ENCODE measurements around the gene EYA4.

EYA4 gene

DNA sequence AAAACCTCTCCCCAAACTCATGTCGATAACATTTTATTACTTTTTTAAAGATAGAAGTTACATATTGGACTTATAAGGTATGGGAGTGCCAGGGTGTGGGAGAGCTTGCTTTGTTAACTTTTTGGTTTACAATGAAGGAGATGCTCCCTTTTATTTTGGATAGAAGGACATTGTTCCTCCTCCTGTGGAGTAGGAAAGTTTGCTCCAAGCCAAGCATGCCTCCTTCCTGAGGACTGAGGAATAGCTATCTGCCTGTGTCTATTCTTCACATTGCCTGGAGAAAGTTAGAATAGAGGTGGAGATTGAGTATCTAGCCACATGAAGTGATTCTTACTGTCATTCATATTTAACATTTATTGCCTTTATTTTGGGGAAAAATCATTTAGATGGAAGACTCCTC is 71.9 kb downstream of the EYA4 start:
- ChIA-PET CTCF (interaction anchor here (0.7 to 2.5 kb wide), 4 partner anchors 10 to 24 kb away, joined by 3 to 11 read pairs (median 4); no protein-coding TSS in a partner anchor), POLR2A (no interaction called here)
- H3K36me3 ChIP-seq (ENCODE audit: control insufficient read depth in 2 of 2, insufficient read depth in 1 of 2, low read length in 2 of 2): no peaks in the 10 kb centered on the region

DNA sequence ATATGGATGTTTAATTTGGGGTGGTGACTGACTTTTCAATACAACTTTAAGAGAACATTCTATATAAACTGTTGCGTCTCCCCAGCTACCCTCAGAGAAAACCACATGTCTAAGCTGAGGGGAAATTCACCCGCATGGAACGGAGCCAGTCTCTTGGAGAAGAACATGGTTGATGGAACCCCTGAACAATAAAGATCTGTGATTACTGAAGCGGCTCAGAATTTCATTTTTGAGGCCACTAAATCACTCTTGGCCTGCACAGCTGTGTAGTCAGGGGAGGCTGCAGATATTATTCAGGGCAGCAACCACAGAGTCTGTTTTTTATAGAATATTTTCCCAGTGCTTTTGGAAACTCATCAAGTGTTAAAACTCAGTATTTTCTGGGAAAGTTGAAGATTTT is 73.8 kb downstream of the EYA4 start:
- ChIA-PET POLR2A (no interaction called here), CTCF (interaction anchor here (0.5 to 0.6 kb wide), 2 partner anchors 179 to 378 kb away, joined by 3 to 5 read pairs; no protein-coding TSS in a partner anchor)
- H3K36me3 ChIP-seq (ENCODE audit: control insufficient read depth in 2 of 2, insufficient read depth in 1 of 2, low read length in 2 of 2): no peaks in the 10 kb centered on the region
- H3K4me1 ChIP-seq (ENCODE audit: control insufficient read depth, insufficient read depth, low read length): peaks cover 11% of the 10 kb centered on the region; the same call in 1 of the 2 replicates
- no peak overlapping the region for H3K4me3 ChIP-seq (ENCODE audit: low read depth, low read length)
- TF ChIP-seq, protein P1, sequence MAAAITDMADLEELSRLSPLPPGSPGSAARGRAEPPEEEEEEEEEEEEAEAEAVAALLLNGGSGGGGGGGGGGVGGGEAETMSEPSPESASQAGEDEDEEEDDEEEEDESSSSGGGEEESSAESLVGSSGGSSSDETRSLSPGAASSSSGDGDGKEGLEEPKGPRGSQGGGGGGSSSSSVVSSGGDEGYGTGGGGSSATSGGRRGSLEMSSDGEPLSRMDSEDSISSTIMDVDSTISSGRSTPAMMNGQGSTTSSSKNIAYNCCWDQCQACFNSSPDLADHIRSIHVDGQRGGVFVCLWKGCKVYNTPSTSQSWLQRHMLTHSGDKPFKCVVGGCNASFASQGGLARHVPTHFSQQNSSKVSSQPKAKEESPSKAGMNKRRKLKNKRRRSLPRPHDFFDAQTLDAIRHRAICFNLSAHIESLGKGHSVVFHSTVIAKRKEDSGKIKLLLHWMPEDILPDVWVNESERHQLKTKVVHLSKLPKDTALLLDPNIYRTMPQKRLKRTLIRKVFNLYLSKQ (tag by site-specific recombination; IDR thresholded peaks at IDR 0.05; ENCODE audit: borderline replicate concordance): no peak
- TF ChIP-seq ZNF24 (tag by site-specific recombination; IDR thresholded peaks at IDR 0.05): no peak
- TF ChIP-seq ZNF548 (tag by site-specific recombination; IDR thresholded peaks at IDR 0.05): no peak
- TF ChIP-seq, protein P2, sequence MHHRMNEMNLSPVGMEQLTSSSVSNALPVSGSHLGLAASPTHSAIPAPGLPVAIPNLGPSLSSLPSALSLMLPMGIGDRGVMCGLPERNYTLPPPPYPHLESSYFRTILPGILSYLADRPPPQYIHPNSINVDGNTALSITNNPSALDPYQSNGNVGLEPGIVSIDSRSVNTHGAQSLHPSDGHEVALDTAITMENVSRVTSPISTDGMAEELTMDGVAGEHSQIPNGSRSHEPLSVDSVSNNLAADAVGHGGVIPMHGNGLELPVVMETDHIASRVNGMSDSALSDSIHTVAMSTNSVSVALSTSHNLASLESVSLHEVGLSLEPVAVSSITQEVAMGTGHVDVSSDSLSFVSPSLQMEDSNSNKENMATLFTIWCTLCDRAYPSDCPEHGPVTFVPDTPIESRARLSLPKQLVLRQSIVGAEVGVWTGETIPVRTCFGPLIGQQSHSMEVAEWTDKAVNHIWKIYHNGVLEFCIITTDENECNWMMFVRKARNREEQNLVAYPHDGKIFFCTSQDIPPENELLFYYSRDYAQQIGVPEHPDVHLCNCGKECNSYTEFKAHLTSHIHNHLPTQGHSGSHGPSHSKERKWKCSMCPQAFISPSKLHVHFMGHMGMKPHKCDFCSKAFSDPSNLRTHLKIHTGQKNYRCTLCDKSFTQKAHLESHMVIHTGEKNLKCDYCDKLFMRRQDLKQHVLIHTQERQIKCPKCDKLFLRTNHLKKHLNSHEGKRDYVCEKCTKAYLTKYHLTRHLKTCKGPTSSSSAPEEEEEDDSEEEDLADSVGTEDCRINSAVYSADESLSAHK (tag by site-specific recombination; IDR thresholded peaks at IDR 0.05): no peak
- no peak for TF ChIP-seq ZNF664 (tag by site-specific recombination; IDR thresholded peaks at IDR 0.05)
- TF ChIP-seq TCF7L2 (IDR thresholded peaks at IDR 0.05; ENCODE audit: borderline replicate concordance, low read depth, low read length): no peak
- no peak for TF ChIP-seq EGR2 (tag by site-specific recombination; IDR thresholded peaks at IDR 0.05; ENCODE audit: low read depth)
- TF ChIP-seq ZFP41 (tag by site-specific recombination; IDR thresholded peaks at IDR 0.05; ENCODE audit: borderline replicate concordance): no peak
- TF ChIP-seq ZNF791 (tag by site-specific recombination; IDR thresholded peaks at IDR 0.05): no peak
- TF ChIP-seq ZNF701 (tag by site-specific recombination; IDR thresholded peaks at IDR 0.05): no peak
- TF ChIP-seq ZNF555 (tag by site-specific recombination; conservative IDR thresholded peaks at IDR 0.05): no peak
- no peak for TF ChIP-seq ZNF501 (tag by site-specific recombination; IDR thresholded peaks at IDR 0.05)
- no peak for TF ChIP-seq ZNF433 (tag by site-specific recombination; IDR thresholded peaks at IDR 0.05; ENCODE audit: low read depth)
- no peak for TF ChIP-seq ZNF670 (tag by site-specific recombination; IDR thresholded peaks at IDR 0.05; ENCODE audit: low read depth)
- TF ChIP-seq KLF8 (tag by site-specific recombination; IDR thresholded peaks at IDR 0.05): no peak
- no peak for TF ChIP-seq KLF10 (tag by site-specific recombination; IDR thresholded peaks at IDR 0.05)
- TF ChIP-seq REPIN1 (tag by site-specific recombination; IDR thresholded peaks at IDR 0.05; ENCODE audit: low read depth): no peak
- TF ChIP-seq, protein P3, sequence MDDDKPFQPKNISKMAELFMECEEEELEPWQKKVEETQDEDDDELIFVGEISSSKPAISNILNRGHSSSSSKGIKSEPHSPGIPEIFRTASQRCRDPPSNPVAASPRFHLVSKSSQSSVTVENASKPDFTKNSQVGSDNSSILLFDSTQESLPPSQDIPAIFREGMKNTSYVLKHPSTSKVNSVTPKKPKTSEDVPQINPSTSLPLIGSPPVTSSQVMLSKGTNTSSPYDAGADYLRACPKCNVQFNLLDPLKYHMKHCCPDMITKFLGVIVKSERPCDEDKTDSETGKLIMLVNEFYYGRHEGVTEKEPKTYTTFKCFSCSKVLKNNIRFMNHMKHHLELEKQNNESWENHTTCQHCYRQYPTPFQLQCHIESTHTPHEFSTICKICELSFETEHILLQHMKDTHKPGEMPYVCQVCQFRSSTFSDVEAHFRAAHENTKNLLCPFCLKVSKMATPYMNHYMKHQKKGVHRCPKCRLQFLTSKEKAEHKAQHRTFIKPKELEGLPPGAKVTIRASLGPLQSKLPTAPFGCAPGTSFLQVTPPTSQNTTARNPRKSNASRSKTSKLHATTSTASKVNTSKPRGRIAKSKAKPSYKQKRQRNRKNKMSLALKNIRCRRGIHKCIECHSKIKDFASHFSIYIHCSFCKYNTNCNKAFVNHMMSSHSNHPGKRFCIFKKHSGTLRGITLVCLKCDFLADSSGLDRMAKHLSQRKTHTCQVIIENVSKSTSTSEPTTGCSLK (tag by site-specific recombination; IDR thresholded peaks at IDR 0.05): no peak
- TF ChIP-seq ZNF266 (tag by site-specific recombination; IDR thresholded peaks at IDR 0.05; ENCODE audit: low read depth): no peak
- no peak for TF ChIP-seq TRIM28 (IDR thresholded peaks at IDR 0.05; ENCODE audit: borderline replicate concordance, low read length)
- H3K9me3 ChIP-seq (ENCODE audit: control insufficient read depth, insufficient read depth, low read depth, low read length): no peaks in the 10 kb centered on the region
- H3K27ac ChIP-seq (ENCODE audit: extremely low read depth, low read depth, low read length): no peak overlapping the region

More for the DNA sequence above, 71.9 kb downstream of the EYA4 start:
- no peak overlapping the region for H3K27ac ChIP-seq (ENCODE audit: extremely low read depth, low read depth, low read length)
- TF ChIP-seq ZFP37 (tag by site-specific recombination; IDR thresholded peaks at IDR 0.05) (no peak), ZNF155 (tag by site-specific recombination; IDR thresholded peaks at IDR 0.05) (no peak), ZNF792 (tag by site-specific recombination; IDR thresholded peaks at IDR 0.05) (no peak), MYNN (tag by site-specific recombination; IDR thresholded peaks at IDR 0.05; ENCODE audit: borderline replicate concordance) (no peak), ZNF266 (tag by site-specific recombination; IDR thresholded peaks at IDR 0.05; ENCODE audit: low read depth) (no peak), SALL2 (tag by site-specific recombination; IDR thresholded peaks at IDR 0.05; ENCODE audit: borderline replicate concordance) (no peak), HOXC10 (CRISPR knock-in tag; IDR thresholded peaks at IDR 0.05) (no peak), TCF7L2 (IDR thresholded peaks at IDR 0.05; ENCODE audit: borderline replicate concordance, low read depth, low read length) (no peak), ZNF660 (tag by site-specific recombination; IDR thresholded peaks at IDR 0.05) (no peak), ZNF366 (tag by site-specific recombination; conservative IDR thresholded peaks at IDR 0.05) (no peak), ZNF174 (tag by site-specific recombination; IDR thresholded peaks at IDR 0.05) (no peak), ZNF548 (tag by site-specific recombination; IDR thresholded peaks at IDR 0.05) (no peak)
- H3K4me3 ChIP-seq (ENCODE audit: low read depth, low read length): no peak overlapping the region
- H3K4me1 ChIP-seq (ENCODE audit: control insufficient read depth, insufficient read depth, low read length): peaks cover 8% of the 10 kb centered on the region; the same call in 1 of the 2 replicates
- H3K9me3 ChIP-seq (ENCODE audit: control insufficient read depth, insufficient read depth, low read depth, low read length): no peaks in the 10 kb centered on the region
